HG02970 (cell line): Measurements from ENCODE around the gene GMPPA.

Experiments used
- ATAC-seq: cut with Tn5 transposase; IDR thresholded peaks from one replicate; pipeline ENCODE4 v1.9.1; 2021; ENCODE audit warnings: mild to moderate bottlenecking, moderate library complexity, moderate number of reproducible peaks; ENCODE audit not compliant: unreplicated experiment, low FRiP score

The GMPPA gene

GRCh38 chr2:219533930-219534661 lies 35.4 kb downstream of the GMPPA start:
- ATAC-seq = no peak

- ATAC-seq = no peak
These were observed 37.7 kb downstream of the GMPPA start for GRCh38 chr2:219536425-219536824.

DNA sequence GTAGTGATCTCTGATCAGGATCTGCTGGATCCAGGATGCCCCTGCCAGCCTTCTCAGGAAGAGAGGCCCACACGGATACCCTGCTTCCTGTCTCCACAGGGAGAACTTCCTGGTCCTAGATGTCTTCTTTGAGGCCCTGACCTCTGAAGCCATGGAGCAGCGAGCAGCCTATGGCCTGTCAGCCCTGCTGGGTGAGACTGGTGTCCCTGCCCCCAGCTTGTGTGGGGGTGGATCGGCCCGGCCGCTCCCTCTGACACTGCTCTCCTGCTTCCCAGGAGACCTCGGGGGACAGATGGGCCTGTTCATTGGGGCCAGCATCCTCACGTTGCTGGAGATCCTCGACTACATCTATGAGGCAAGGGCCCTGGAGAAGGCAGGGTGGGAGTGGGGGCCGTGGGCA lies 38.3 kb downstream of the GMPPA start:
- ATAC-seq = no peak

GRCh38 chr2:219537657-219538488 lies 39.2 kb downstream of the GMPPA start:
- no peak for ATAC-seq

DNA sequence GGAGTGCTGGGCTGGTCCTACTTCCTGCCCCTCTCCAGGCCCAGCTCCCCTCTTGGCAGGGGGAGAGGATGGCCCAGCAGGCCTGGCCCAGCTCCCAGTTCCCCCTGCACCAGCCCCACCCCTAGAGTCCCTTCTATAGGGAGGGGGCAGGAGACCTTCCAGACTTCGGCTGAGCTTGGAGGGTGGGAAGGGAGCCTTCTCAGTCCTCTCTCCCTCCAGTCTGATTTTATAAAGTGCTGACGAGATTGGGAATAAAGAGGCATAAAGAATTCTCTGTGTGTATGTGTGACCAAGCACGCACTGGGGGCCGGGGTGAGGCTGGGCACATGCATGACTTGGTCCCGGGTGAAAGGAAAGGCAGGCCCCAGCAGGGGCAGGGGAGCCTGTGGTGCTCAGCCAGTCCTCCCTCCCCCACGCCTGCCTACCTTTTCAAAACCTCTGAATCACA lies 39.8 kb downstream of the GMPPA start:
- no peak for ATAC-seq

DNA sequence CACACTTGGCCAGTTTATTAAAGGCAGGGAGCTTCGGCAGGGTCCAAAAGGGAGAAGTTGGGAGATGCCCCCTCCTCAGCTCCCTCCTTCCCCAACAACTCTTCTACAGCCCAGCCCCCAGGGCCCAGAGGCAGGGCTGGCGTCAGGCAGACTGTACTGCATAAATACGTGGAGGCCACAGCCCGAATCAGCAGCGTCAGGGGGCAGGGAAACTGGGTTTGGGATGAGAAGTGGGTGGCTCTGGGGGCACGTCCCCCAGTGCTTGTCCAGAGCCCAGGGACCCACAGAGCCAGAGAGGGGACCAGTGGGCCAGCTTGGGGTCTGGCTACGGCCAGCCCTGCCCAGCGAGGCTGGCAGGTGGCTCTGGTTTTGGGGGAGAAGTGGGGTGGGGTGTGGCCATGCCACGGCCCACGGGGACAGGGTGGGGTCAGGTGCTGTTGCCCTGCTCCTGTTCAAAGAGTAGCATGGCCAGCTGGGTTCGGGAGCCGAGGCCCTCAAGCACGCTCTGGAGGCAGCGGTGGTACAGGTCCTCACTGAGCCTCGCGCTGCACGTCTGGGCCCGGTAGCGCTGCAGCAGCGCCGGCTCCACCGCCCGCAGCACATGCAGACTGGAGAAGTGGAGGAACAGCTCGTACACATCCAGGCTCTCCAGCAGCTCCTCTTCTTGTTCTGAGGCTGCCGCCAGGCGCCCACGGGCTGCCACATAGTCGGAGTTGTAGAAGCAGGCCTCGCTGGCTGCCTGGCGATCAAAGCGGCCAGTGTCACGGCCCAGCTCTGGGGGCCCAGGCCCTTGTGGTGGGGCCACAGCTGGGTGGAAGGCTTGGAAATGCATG lies 40.5 kb downstream of the GMPPA start:
- no peak for ATAC-seq

GRCh38 chr2:219539926-219540678 lies 41.4 kb downstream of the GMPPA start:
- ATAC-seq = no peak

DNA sequence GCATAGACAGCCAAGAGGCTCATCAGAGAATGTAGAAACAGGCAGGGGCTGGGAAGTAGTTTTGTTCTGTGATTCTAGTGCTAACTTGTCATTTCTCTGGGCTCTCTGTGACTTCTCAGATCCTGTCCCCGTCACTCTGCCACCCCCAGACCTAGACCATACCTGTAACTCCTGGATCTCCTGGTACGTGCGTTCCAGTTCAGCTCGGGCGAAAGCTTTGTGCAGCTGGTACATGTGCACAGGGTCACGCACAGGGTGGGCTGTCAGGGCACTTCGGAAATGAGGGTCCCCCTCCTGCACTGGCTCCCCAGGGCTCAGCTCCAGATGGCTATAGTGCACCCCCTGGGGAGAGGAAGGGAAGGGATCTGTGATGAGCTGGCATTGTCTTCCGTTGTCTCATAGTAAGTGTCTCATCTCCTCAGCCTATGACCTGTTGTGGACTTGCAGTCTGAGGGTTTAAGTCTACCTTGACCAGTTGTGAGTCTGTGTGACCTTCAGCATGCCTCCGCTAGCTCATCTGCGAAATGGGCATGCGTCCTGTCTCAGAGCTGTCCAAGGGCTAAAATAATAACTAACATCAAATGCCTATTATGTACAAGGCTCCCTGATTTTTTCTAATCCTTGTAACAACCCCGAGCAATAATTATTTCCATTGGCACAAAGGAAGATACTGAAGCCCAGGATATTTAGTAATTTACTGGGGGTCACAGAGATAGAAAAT lies 42.3 kb downstream of the GMPPA start:
- ATAC-seq = no peak

- ATAC-seq = peak; percentile 36
These were observed 43.0 kb downstream of the GMPPA start for GRCh38 chr2:219541611-219542180.

DNA sequence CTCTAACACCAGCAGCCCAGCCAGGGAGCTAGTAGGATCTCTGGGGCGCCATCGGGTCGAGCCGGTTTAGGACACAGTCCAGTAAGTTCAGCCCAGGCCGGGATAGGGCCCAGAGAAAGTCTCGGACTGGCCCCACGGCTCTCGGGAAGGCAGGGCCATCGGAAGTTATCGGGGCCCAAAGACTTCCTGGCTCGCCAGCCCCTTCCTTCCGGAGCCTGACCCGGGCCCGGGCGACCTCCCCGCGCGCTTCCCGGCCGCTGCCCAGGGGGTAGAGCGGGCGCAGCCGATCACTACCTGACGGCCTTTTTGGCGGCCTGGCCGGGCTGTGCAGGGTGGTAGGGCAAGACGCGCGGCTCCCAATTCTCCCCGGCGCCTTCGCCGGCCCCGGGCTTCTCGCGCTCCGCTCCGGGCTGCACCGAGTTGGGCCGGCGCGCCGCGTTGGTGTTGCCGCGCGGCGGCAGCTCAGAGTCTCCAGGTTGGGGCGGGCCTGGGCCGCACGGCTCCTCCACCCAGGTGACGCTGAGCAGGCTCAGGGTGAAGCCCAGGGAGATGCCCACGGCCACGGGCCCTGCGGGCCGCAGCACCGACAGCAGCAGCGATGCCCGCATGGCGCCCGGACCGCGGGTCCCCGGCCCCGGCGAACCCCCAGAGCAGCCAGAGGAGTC lies 44.4 kb downstream of the GMPPA start:
- peak; percentile 30 for ATAC-seq

DNA sequence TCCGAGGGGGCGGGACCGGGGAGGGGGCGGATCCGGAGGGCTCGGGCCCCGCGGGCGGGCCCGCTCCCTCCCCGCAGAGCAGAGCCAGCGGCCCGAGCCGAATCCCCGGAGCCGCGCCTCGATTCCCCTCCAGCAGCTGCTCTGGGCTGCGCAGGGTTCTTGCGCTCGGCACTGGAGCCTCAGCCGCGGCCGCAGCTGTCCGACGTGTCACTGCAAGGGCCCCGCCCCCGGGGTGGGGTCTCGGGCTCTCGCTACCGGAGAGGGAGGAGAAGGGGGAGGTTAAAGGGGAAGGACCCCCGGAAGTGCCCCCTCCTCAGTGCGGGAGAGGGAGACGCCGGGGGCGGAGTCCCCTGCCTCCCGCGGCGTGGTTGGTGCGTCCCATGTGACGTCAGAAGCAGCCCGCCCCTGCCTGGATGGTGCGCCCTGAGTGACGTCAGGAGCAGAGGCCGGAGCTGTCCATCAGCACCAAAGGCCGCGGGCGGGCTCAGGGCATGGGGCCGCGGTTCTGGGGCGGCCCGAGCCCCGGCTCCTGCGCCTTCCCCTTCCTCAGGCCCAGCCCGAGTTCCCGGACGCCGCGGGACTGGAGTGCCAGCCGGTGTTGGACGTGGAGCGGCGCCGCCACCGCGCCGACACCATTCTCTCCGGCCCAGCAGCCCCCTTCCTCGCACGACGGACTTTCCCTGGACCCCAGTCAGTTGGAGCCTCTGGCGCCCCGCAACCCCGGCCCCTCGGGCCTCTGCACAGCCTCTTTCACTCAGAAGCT lies 45.1 kb downstream of the GMPPA start, which contains the start of the genes CHPF and TMEM198:
Gene CHPF, minus strand, starts transcription at position 214 of the 763 bp plus-strand sequence. CDS start 271 bp downstream, outside the sequence.
Gene TMEM198, plus strand, starts transcription at position 433 of the 763 bp plus-strand sequence. CDS start 700 bp downstream, outside the sequence.
- ATAC-seq = peak; percentile 80

DNA sequence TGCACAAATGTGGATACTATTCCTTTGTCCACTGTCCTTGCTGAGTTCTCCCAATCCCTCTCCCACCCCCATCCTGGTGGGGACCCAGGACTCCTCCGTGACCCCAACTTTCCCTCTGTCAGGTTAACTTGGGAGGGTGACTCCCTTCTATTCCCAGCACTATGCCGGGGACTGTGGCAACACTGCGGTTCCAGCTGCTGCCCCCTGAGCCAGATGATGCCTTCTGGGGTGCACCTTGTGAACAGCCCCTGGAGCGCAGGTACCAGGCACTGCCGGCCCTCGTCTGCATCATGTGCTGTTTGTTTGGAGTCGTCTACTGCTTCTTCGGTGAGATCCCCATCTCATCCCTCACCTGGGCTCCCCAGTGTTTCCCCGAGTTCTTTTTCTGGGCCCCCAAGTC lies 45.9 kb downstream of the GMPPA start:
- no peak for ATAC-seq

- no peak for ATAC-seq
These were observed 46.7 kb downstream of the GMPPA start for GRCh38 chr2:219545295-219545942.

GRCh38 chr2:219545943-219546352 lies 47.3 kb downstream of the GMPPA start:
- ATAC-seq = no peak

DNA sequence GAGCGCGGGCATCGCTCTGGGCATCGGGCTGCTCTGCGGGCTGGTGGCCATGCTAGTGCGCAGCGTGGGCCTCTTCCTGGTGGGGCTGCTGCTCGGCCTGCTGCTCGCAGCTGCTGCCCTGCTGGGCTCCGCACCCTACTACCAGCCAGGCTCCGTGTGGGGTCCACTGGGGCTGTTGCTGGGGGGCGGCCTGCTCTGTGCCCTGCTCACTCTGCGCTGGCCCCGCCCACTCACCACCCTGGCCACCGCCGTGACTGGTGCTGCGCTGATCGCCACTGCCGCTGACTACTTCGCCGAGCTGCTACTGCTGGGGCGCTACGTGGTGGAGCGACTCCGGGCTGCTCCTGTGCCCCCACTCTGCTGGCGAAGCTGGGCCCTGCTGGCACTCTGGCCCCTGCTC lies 48.9 kb downstream of the GMPPA start:
- no peak for ATAC-seq

DNA sequence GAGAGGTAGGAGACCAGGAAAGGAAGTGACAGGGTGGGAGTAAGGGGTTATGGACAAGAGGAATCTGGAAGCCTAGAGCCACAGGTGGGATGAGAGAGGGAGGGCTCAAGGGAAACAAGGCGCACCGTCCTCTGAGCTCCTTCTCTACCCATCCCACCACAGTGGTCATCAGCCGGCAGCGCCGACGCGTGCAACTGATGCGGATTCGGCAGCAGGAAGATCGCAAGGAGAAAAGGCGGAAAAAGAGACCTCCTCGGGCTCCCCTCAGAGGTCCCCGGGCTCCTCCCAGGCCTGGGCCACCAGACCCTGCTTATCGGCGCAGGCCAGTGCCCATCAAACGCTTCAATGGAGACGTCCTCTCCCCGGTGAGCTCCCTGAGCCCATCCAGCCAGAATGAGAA lies 50.3 kb downstream of the GMPPA start:
- no peak for ATAC-seq

- ATAC-seq = no peak
These were observed 50.9 kb downstream of the GMPPA start for GRCh38 chr2:219549619-219550018.
